ENCODE data around the gene LRRC72. TPM values are rescaled to one million over a fixed set of nuclear protein-coding genes. Genes with fewer than 3 reads are reported as not detected.

LRRC72 gene
- total RNA-seq, 1 experiment from 2014 or later = not detected

DNA sequence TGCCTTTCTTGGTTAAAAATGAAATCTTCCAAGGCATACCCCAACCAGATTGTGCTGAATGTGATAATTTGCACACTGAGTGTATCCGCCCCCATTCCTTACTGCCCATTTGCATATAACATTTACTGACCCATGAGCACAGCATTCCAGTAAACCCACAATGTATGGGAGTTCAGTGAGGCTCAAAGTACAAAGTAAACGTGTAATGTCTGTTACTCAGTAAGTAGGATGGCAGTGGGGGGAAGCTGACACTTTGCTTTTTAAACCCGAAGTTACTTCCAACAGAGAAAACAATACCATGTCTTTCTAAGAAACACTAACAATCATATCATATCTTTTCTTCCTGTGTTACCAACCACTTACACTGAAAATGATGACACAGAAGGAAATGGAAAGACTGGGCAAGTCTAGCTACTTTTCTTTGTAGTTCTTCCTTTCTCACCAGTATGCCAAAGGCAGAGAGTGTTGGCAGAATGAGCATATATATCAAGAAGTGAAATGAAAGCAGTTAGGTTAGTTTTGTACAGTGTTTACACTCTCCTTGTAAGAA, 34.0 kb upstream of the LRRC72 start:
- Mint-ChIP-seq H3K36me3 (ENCODE audit: insufficient read depth in 1 of 3, low read depth in 3 of 3) (no peaks in the 10 kb centered on the region), H3K4me3 (no peak overlapping the region), H3K4me1 (no peaks in the 10 kb centered on the region), H3K9me3 (no peaks in the 10 kb centered on the region), H3K27ac (no peak overlapping the region), H3K27me3 (ENCODE audit: low read depth) (no peaks in the 10 kb centered on the region; the same call in 1 of the 2 replicates)
- no peaks in the 10 kb centered on the region for H3K79me2 ChIP-seq (ENCODE audit: insufficient read depth, low read length)
- H3K4ac ChIP-seq (ENCODE audit: low read depth, low read length) = no peak overlapping the region
- no peak overlapping the region for H2BK5ac ChIP-seq (ENCODE audit: insufficient read length, low read length)
- no peak overlapping the region for H2AFZ ChIP-seq (ENCODE audit: low read length)
- no peak overlapping the region for H3K9ac ChIP-seq (ENCODE audit: extremely low read depth, insufficient read length, low read length)
- H3K4me2 ChIP-seq (ENCODE audit: insufficient read depth, insufficient read length, low read length) = no peak overlapping the region
- no peak overlapping the region for H2BK120ac ChIP-seq (ENCODE audit: low read depth, low read length, poor library complexity, severe bottlenecking)
- no peak overlapping the region for H4K5ac ChIP-seq (ENCODE audit: insufficient read length, low read depth, low read length)
- H3K18ac ChIP-seq (ENCODE audit: insufficient read length, low read depth, low read length) = no peak overlapping the region
- H3T11ph ChIP-seq (ENCODE audit: low read length) = no peak overlapping the region
- no peak overlapping the region for H2BK12ac ChIP-seq (ENCODE audit: insufficient read length, low read depth, low read length)
- H3K14ac ChIP-seq (ENCODE audit: insufficient read depth, low read length) = no peak overlapping the region
- no peak overlapping the region for H2AK5ac ChIP-seq (ENCODE audit: insufficient read length, low read length)
- H3K27ac ChIP-seq (ENCODE audit: insufficient read length, low read depth, low read length) = no peak overlapping the region
- H3K27me3 ChIP-seq (ENCODE audit: insufficient read depth, low read length) = no peaks in the 10 kb centered on the region
- no peak overlapping the region for H2BK20ac ChIP-seq (ENCODE audit: low read depth, low read length, poor library complexity, severe bottlenecking)
- no peak overlapping the region for H3K23ac ChIP-seq (ENCODE audit: insufficient read length, low read depth, low read length)
- H4K8ac ChIP-seq (replicated peaks; ENCODE audit: insufficient read length, low read depth, low read length) = no peak overlapping the region
- no peak overlapping the region for H3K56ac ChIP-seq (ENCODE audit: insufficient read length, low read depth, low read length)
- WGBS (ENCODE audit: extremely low coverage, insufficient read length, low lambda C conversion rate) = no CpG with 5 or more reads among the region's 3 CpGs
- TF ChIP-seq, protein P1, sequence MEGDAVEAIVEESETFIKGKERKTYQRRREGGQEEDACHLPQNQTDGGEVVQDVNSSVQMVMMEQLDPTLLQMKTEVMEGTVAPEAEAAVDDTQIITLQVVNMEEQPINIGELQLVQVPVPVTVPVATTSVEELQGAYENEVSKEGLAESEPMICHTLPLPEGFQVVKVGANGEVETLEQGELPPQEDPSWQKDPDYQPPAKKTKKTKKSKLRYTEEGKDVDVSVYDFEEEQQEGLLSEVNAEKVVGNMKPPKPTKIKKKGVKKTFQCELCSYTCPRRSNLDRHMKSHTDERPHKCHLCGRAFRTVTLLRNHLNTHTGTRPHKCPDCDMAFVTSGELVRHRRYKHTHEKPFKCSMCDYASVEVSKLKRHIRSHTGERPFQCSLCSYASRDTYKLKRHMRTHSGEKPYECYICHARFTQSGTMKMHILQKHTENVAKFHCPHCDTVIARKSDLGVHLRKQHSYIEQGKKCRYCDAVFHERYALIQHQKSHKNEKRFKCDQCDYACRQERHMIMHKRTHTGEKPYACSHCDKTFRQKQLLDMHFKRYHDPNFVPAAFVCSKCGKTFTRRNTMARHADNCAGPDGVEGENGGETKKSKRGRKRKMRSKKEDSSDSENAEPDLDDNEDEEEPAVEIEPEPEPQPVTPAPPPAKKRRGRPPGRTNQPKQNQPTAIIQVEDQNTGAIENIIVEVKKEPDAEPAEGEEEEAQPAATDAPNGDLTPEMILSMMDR (conservative IDR thresholded peaks at IDR 0.05) = no peak
- no peak overlapping the region for H4K91ac ChIP-seq (ENCODE audit: insufficient read length, low read depth, low read length)
- no peaks in the 10 kb centered on the region for H3K79me1 ChIP-seq (ENCODE audit: insufficient read depth, low read depth, low read length, poor library complexity, severe bottlenecking)
- no peaks in the 10 kb centered on the region for H3K23me2 ChIP-seq (ENCODE audit: insufficient read length, low read depth, low read length, poor library complexity, severe bottlenecking)
- DNase-seq = no peak
- H4K20me1 ChIP-seq (ENCODE audit: control insufficient read depth, insufficient read depth, insufficient read length) = no peaks in the 10 kb centered on the region
- H3K4me1 ChIP-seq (ENCODE audit: insufficient read depth, low read length) = no peaks in the 10 kb centered on the region
- no peaks in the 10 kb centered on the region for H3K9me3 ChIP-seq (ENCODE audit: control insufficient read depth, low read depth, low read length)
- H2BK15ac ChIP-seq (ENCODE audit: low read depth, low read length) = no peak overlapping the region
